HL-60 (cell line): Measurements from ENCODE around the gene EDEM2.
"Not testable (repeated sequence)": the region's sequence is repeated elsewhere in the genome, so short reads cannot be mapped to it uniquely, and the experiment has no call there.

Source experiments
- DNase-seq, 2 experiments: peaks; one replicate each; pipeline ENCODE4 v3.0.0-alpha.2; 2010 to 2020; ENCODE audit warnings: low read depth in 1 of 2, low spot score in 1 of 2
- H3K27ac ChIP-seq: fragments of 250-450 bp; sonication (Bioruptor Pico); replicated peaks from 2 replicates; pipeline ENCODE4 v1.5.1; 2020; ENCODE audit warnings: mild to moderate bottlenecking, moderate library complexity
- H3K27me3 ChIP-seq: fragments of 250-450 bp; sonication (Bioruptor Pico); 2 replicates; pipeline ENCODE4 v1.5.1; 2021; ENCODE audit warnings: mild to moderate bottlenecking, moderate library complexity; ENCODE audit not compliant: insufficient read depth, poor library complexity, severe bottlenecking
- H3K4me3 ChIP-seq: replicated peaks from 2 replicates; pipeline ENCODE4 v1.5.1; 2011; ENCODE audit warnings: mild to moderate bottlenecking, control low read depth, low read length; ENCODE audit not compliant: insufficient read depth
- CTCF ChIP-seq: IDR thresholded peaks from one replicate; pipeline ENCODE4 v1.5.1; 2011; ENCODE audit warnings: low read length, control low read depth, inconsistent platforms; ENCODE audit not compliant: insufficient read depth
- GABPA ChIP-seq: IDR thresholded peaks from 2 replicates; pipeline ENCODE4 v1.6.1; 2012; ENCODE audit warnings: low read depth
- POLR2AphosphoS5 ChIP-seq: IDR thresholded peaks from 2 replicates; pipeline ENCODE4 v1.6.1; 2012; ENCODE audit warnings: low read depth
- REST ChIP-seq: IDR thresholded peaks from 2 replicates; pipeline ENCODE4 v1.6.1; 2012; ENCODE audit warnings: low read depth; ENCODE audit not compliant: insufficient replicate concordance
- SPI1 ChIP-seq: IDR thresholded peaks from 2 replicates; pipeline ENCODE4 v1.6.1; 2012; ENCODE audit warnings: low read depth, mild to moderate bottlenecking, borderline replicate concordance

EDEM2 gene

DNA sequence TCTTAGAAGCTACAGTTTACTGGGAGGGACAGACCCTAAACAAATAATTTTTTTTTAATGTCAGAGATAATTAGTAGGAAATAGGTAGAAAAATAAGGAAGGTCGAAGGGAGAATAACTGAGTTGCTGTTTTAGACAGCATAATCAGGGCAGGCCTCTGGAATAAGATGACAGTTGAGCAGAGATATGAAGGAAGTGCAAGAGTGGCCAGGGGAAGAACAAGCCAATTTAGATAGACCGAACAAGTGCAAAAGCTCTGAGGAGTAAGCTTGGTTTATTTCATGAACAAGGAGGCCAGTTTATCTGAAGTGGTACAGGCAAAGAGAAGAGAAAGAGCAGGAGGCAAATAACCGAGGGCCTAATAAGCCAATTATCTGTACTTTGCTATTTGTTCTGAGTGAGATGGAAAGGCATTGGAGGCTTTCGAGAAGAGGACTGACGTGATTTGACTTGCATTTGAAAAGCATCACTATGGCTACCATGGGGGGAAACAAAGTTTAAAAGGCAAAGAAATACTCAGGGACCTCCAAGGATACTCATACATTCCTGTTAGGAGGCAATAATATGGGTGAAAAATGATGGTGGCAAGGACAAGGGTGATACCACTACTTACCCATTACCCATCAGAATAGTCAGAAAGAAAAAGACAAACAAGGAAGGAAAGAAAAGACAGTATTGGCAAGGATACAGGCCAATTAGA lies 44.4 kb upstream of the EDEM2 start:
- TF ChIP-seq REST = no peak
- TF ChIP-seq POLR2AphosphoS5 = no peak
- TF ChIP-seq CTCF = no peak
- H3K27me3 ChIP-seq = no peaks in the 10 kb centered on the region
- no peak overlapping the region for H3K4me3 ChIP-seq
- no peak overlapping the region for H3K27ac ChIP-seq
- DNase-seq = no peak

DNA sequence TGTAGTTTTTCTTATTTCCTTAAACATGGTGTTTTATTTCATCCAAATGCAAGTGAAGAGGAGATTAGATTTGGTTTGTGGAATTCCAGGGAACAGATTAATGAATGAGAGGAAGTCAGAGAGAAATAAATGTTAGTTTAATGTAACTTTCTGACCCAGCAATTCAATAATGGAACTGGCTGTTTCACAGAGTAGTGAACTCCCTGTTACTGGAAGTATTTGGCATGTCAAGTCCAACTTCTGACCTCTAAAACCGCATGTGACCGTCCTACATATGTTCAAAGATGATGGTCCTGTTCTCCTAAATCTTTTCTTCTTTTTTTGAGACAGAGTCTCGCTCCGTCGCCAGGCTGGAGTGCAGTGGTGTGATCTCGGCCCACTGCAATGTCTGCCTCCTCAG lies 43.4 kb upstream of the EDEM2 start:
- TF ChIP-seq CTCF (no peak), REST (no peak), SPI1 (no peak), POLR2AphosphoS5 (no peak), GABPA (no peak)
- DNase-seq = no peak
- H3K27me3 ChIP-seq = no peaks in the 10 kb centered on the region
- no peak overlapping the region for H3K27ac ChIP-seq
- no peak overlapping the region for H3K4me3 ChIP-seq

DNA sequence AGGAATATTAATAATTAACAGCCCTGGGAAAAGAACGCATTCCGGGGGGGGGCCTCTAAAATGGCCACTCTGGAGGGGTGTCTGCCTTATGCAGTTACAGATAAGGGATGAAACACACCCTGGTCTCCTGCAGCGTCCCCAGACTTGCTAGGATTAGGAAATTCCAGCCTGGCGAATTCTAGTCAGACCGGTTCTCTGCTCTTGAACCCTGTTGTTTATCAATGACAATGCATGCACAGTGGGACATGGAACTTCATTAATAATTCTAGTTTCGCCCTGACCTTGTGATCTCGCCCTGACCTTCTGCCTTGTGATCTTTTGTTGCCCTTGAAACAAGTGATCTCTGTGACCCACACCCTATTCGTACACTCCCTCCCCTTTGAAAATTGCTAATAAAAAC lies 42.1 kb upstream of the EDEM2 start:
- H3K27me3 ChIP-seq = not testable (repeated sequence)

DNA sequence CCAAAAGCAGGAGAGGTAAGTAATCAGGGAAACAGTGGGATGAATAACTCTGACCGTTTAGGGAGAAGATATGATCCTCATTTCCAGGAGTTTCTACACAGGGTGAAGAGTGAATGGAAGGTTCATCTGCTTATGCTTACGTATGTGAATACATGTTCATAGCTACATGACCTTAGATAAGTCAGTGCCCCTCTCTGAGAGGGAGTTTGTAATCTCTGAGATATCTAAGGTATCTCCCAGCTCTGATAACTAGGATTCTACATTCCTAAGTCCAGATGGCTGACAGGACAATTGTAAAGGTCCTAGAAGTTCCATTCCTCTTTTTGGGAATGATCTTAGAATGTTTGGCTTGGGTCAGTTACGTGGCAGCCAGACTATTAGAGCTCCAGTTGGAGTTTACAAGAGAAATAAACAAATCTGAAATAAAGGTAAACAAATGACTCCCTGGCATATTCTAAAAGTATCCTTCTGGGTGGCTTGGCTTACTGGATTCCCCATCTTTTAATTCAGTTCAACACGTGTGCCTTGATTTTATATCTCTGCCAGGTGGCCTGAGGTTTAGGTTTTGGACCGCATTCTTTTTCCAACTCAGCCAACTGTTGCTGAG lies 40.6 kb upstream of the EDEM2 start:
- TF ChIP-seq POLR2AphosphoS5 (no peak), GABPA (no peak), SPI1 (no peak)
- DNase-seq = no peak
- no peak overlapping the region for H3K4me3 ChIP-seq
- H3K27me3 ChIP-seq = no peaks in the 10 kb centered on the region
- H3K27ac ChIP-seq = no peak overlapping the region

More for the DNA sequence above, 42.1 kb upstream of the EDEM2 start:
- H3K4me3 ChIP-seq, H3K27ac ChIP-seq, DNase-seq: not testable (repeated sequence)

DNA sequence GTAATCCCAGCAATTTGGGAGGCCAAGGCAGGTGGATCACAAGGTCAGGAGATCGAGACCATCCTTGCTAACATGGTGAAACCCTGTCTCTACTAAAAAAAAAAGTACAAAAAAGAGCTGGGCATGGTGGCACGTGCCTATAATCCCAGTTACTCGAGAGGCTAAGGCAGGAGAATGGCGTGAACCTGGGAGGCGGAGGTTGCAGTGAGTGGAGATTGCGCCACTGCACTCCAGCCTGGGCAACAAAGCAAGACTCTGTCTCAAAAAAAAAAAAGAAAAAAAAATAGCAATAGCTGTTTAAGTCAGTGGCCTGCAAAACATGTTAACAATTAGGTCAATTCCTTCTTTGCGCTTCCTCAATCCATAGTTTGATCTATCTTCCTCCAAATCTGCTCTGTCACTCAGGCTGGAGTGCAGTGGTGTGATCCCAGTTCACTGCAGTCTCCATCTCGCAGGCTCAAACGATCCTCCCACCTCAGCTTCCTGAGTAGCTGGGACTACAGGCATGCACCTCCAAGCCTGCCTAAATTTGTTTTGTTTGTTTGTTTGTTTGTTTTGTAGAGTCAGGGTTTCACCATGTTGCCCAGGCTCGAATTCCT lies 39.7 kb upstream of the EDEM2 start:
- not testable (repeated sequence) for DNase-seq, H3K27me3 ChIP-seq, H3K4me3 ChIP-seq, H3K27ac ChIP-seq
